ENCODE results near the gene TM9SF4. TPM values are rescaled to one million over a fixed set of nuclear protein-coding genes. Genes with fewer than 3 reads are reported as not detected.

The TM9SF4 gene
- total RNA-seq, 5 donors from 2014 or later (not counting 1 experiment from before 2014, with no cell fraction given): 32.6 to 42.3 (median 38.0) TPM

DNA sequence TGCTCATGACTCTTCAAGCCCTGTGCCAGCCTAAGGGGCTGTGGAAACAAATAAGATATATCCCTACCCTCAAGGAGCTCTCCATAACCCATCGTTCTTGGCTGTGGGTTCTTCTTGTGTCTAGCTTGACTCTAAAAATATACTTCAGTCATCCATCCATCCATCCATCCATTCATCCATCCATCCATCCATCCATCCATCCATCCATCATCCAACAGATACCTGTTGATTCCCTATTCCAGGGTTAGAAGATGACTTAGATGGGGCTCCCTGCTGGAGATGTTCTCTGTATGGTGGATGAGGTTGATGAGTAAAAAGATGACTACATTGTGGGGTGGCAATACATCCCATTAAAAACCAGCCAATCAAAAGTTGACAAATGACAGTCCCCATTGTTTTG, 34.0 kb upstream of the TM9SF4 start:
- POLR2A ChIA-PET: no interaction called here
- peaks cover 0 to 2% (median 0%) of the 10 kb centered on the region in 3 donors for H3K4me1 Mint-ChIP-seq
- no peak overlapping the region for H3K4me3 Mint-ChIP-seq
- Histone ChIP-seq H3K4me1 (ENCODE audit: control insufficient read depth in 1 of 2, extremely low read depth in 1 of 2, insufficient read depth in 2 of 2, low read length in 2 of 2) (no peaks in the 10 kb centered on the region), H3K36me3 (ENCODE audit: control insufficient read depth in 2 of 2, extremely low read depth in 1 of 2, insufficient read depth in 1 of 2, low read length in 1 of 2) (no peaks in the 10 kb centered on the region), H3K4me3 (ENCODE audit: control insufficient read depth in 1 of 2, extremely low read depth in 1 of 2, low read length in 1 of 2) (no peak overlapping the region), H3K9me3 (no peaks in the 10 kb centered on the region), H3K27ac (ENCODE audit: low read length) (no peak overlapping the region), H3K27me3 (replicated peaks in 1 of 2; ENCODE audit: control insufficient read depth in 2 of 2, extremely low read depth in 1 of 2, insufficient read depth in 2 of 2, low read length in 1 of 2) (peaks cover 0 to 33% of the 10 kb centered on the region in 2 experiments)
- peaks cover 13 to 16% of the 10 kb centered on the region in 2 donors for H3K27me3 Mint-ChIP-seq
- no peaks in the 10 kb centered on the region for H3K36me3 Mint-ChIP-seq
- DNase-seq (no peak), ATAC-seq (replicated peaks in 1 of 4) (no peak)
- no peak overlapping the region for H3K27ac Mint-ChIP-seq
- CTCF ChIA-PET: no interaction called here
- H3K9me3 Mint-ChIP-seq: no peaks in the 10 kb centered on the region
- WGBS (ENCODE audit: insufficient coverage): 80% methylated on average over 1 of the region's 1 CpG

DNA sequence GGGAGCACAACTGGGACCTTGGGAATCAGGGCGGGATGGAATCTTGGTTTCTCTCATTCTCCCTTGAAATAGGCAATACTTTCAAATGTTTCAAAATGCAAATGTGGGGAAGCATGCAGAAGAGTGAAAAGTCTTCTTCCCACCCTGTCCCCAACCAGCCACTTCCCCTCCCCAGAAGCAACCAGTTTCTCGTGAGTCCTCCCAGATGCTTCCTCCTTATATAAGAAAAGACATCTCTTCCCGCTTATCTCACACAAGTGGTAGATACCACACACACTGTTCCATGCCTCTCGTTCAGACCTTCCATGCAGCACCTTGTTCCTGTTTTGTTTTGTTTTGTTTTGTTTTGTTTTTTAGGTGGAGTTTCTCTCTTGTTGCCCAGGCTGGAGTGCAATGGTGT, 32.3 kb upstream of the TM9SF4 start:
- CTCF ChIA-PET: no interaction called here
- peaks cover 0 to 37% of the 10 kb centered on the region in 2 experiments for H3K27me3 ChIP-seq (replicated peaks in 1 of 2; ENCODE audit: control insufficient read depth in 2 of 2, extremely low read depth in 1 of 2, insufficient read depth in 2 of 2, low read length in 1 of 2)
- Mint-ChIP-seq H3K4me1 (no peaks in the 10 kb centered on the region), H3K36me3 (no peaks in the 10 kb centered on the region), H3K27ac (no peak overlapping the region), H3K27me3 (peaks cover 14 to 18% of the 10 kb centered on the region in 2 donors), H3K9me3 (no peaks in the 10 kb centered on the region), H3K4me3 (no peak overlapping the region)
- DNase-seq (no peak), ATAC-seq (replicated peaks in 1 of 4) (no peak)
- WGBS (ENCODE audit: insufficient coverage): no CpG with 5 or more reads among the region's 4 CpGs
- no peaks in the 10 kb centered on the region for H3K4me1 ChIP-seq (ENCODE audit: control insufficient read depth in 1 of 2, extremely low read depth in 1 of 2, insufficient read depth in 2 of 2, low read length in 2 of 2)
- no peaks in the 10 kb centered on the region for H3K9me3 ChIP-seq
- H3K36me3 ChIP-seq (ENCODE audit: control insufficient read depth in 2 of 2, extremely low read depth in 1 of 2, insufficient read depth in 1 of 2, low read length in 1 of 2): no peaks in the 10 kb centered on the region
- POLR2A ChIA-PET: no interaction called here
- no peak overlapping the region for H3K4me3 ChIP-seq (ENCODE audit: control insufficient read depth in 1 of 2, extremely low read depth in 1 of 2, low read length in 1 of 2)
- H3K27ac ChIP-seq (ENCODE audit: low read length): no peak overlapping the region

DNA sequence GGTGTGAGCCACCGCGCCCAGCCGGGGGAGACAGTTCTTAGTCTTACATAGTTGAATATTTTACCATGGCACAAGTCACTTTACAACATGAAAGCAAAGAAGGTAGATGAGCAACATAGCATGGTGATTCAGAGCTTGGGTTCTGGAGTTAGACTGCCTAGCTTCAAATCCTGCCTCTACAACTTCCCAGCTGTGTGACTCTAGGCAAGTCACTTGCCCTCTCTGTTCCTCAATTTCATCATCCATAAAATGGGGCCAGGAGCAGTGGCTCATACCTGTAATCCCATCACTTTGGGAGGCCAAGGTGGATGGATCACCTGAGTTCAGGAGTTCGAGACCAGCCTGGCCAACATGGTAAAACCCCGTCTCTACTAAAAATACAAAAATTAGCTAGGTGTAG, 31.2 kb upstream of the TM9SF4 start:
- CTCF ChIA-PET: interaction anchor here in 1 of 2 donors (1.0 kb wide), 1 partner anchor 13 kb away, joined by 3 read pairs; no protein-coding TSS in a partner anchor
- H3K27me3 Mint-ChIP-seq: peaks cover 19 to 22% of the 10 kb centered on the region in 2 donors
- no peaks in the 10 kb centered on the region for H3K9me3 ChIP-seq
- H3K4me3 Mint-ChIP-seq: no peak overlapping the region
- no peaks in the 10 kb centered on the region for H3K9me3 Mint-ChIP-seq
- no peaks in the 10 kb centered on the region for H3K4me1 ChIP-seq (ENCODE audit: control insufficient read depth in 1 of 2, extremely low read depth in 1 of 2, insufficient read depth in 2 of 2, low read length in 2 of 2)
- H3K4me3 ChIP-seq (ENCODE audit: control insufficient read depth in 1 of 2, extremely low read depth in 1 of 2, low read length in 1 of 2): no peak overlapping the region
- no peaks in the 10 kb centered on the region for H3K36me3 ChIP-seq (ENCODE audit: control insufficient read depth in 2 of 2, extremely low read depth in 1 of 2, insufficient read depth in 1 of 2, low read length in 1 of 2)
- ATAC-seq (replicated peaks in 1 of 4) (no peak), DNase-seq (no peak)
- POLR2A ChIA-PET: interaction anchor here in 1 of 2 donors (0.7 kb wide), 1 partner anchor 293 kb away, joined by 3 read pairs; no protein-coding TSS in a partner anchor
- no CpG with 5 or more reads among the region's 5 CpGs for WGBS (ENCODE audit: insufficient coverage)
- H3K27ac Mint-ChIP-seq: no peak overlapping the region
- H3K36me3 Mint-ChIP-seq: no peaks in the 10 kb centered on the region
- peaks cover 0 to 37% of the 10 kb centered on the region in 2 experiments for H3K27me3 ChIP-seq (replicated peaks in 1 of 2; ENCODE audit: control insufficient read depth in 2 of 2, extremely low read depth in 1 of 2, insufficient read depth in 2 of 2, low read length in 1 of 2)
- no peaks in the 10 kb centered on the region for H3K4me1 Mint-ChIP-seq
- no peak overlapping the region for H3K27ac ChIP-seq (ENCODE audit: low read length)

DNA sequence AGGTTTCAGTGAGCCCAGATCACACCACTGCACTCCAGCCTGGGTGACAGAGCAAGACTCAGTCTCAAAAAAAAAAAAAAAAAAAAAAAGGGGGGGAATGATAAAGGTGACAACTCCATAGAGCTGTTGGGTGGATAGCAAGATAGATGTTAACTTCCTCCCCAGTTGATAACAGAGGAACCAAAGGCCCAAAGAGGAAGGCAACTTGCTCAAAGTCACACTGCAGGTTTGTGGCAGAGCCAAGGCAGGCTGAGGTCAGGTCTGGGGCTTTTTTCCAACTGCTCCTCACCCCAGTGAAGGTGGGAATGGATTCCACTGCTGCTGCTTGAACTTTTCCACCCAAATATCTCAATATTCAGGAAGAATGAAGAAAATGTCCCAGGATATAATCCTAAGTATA, 30.7 kb upstream of the TM9SF4 start:
- Mint-ChIP-seq H3K4me1 (no peaks in the 10 kb centered on the region), H3K9me3 (no peaks in the 10 kb centered on the region), H3K27me3 (peaks cover 19 to 24% of the 10 kb centered on the region in 2 donors), H3K36me3 (no peaks in the 10 kb centered on the region), H3K27ac (no peak overlapping the region), H3K4me3 (no peak overlapping the region)
- Histone ChIP-seq H3K4me3 (ENCODE audit: control insufficient read depth in 1 of 2, extremely low read depth in 1 of 2, low read length in 1 of 2) (no peak overlapping the region), H3K36me3 (ENCODE audit: control insufficient read depth in 2 of 2, extremely low read depth in 1 of 2, insufficient read depth in 1 of 2, low read length in 1 of 2) (no peaks in the 10 kb centered on the region), H3K27me3 (replicated peaks in 1 of 2; ENCODE audit: control insufficient read depth in 2 of 2, extremely low read depth in 1 of 2, insufficient read depth in 2 of 2, low read length in 1 of 2) (peaks cover 0 to 40% of the 10 kb centered on the region in 2 experiments), H3K9me3 (no peaks in the 10 kb centered on the region), H3K27ac (ENCODE audit: low read length) (no peak overlapping the region), H3K4me1 (ENCODE audit: control insufficient read depth in 1 of 2, extremely low read depth in 1 of 2, insufficient read depth in 2 of 2, low read length in 2 of 2) (no peaks in the 10 kb centered on the region)
- ChIA-PET POLR2A (no interaction called here), CTCF (interaction anchor here in 1 of 2 donors (1.0 kb wide), 1 partner anchor 12 kb away, joined by 3 read pairs; no protein-coding TSS in a partner anchor)
- DNase-seq (no peak), ATAC-seq (replicated peaks in 1 of 4) (no peak)

DNA sequence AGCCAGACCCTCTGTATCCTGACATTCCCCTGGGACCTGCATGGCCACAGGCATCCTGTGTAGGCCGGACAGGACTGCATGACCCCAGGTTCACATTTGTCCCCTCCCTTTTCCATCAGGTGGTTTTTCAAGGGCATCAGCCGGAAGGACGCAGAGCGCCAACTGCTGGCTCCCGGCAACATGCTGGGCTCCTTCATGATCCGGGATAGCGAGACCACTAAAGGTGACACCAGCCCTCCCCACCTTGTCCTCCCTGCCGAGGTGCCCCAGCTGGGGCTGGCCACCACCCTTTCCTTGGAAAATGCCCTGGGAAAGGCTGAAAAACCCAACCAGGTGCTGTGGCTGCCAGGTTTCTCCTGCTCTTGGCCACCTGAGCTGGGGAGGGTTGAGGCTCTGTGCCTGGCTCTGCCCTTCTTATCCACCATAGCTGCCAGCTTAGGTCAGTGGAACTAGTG, 29.8 kb upstream of the TM9SF4 start:
- ChIA-PET POLR2A (no interaction called here), CTCF (no interaction called here)
- 88% methylated on average over 8 of the region's 8 CpGs for WGBS (ENCODE audit: insufficient coverage)
- H3K27me3 Mint-ChIP-seq: peaks cover 19 to 28% of the 10 kb centered on the region in 2 donors
- no peaks in the 10 kb centered on the region for H3K4me1 Mint-ChIP-seq
- Histone ChIP-seq H3K27ac (ENCODE audit: low read length) (no peak overlapping the region), H3K36me3 (ENCODE audit: control insufficient read depth in 2 of 2, extremely low read depth in 1 of 2, insufficient read depth in 1 of 2, low read length in 1 of 2) (no peaks in the 10 kb centered on the region), H3K4me1 (ENCODE audit: control insufficient read depth in 1 of 2, extremely low read depth in 1 of 2, insufficient read depth in 2 of 2, low read length in 2 of 2) (no peaks in the 10 kb centered on the region), H3K27me3 (replicated peaks in 1 of 2; ENCODE audit: control insufficient read depth in 2 of 2, extremely low read depth in 1 of 2, insufficient read depth in 2 of 2, low read length in 1 of 2) (peaks cover 0 to 38% of the 10 kb centered on the region in 2 experiments), H3K9me3 (no peaks in the 10 kb centered on the region), H3K4me3 (ENCODE audit: control insufficient read depth in 1 of 2, extremely low read depth in 1 of 2, low read length in 1 of 2) (no peak overlapping the region)
- H3K36me3 Mint-ChIP-seq: no peaks in the 10 kb centered on the region
- ATAC-seq (replicated peaks in 1 of 4) (no peak), DNase-seq (no peak)
- H3K27ac Mint-ChIP-seq: no peak overlapping the region
- H3K9me3 Mint-ChIP-seq: no peaks in the 10 kb centered on the region
- no peak overlapping the region for H3K4me3 Mint-ChIP-seq

DNA sequence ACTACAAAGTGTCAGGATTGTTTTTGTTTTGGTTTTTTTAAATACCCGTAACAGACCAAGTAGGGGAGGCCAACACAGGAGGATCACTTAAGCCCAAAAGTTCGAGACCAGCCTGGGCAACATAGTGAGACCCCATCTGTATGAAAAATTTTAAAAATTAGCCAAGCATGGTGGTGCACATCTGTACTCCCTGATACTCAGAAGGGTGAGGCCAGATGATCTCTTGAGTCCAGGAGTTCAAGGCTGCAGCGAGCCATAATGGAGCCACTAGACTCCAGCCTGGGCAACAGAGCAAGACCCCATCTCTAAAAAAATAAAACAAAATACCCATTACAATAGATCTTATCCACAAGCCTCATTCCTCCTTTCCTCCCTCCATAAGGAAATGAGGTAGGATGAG, 28.7 kb upstream of the TM9SF4 start:
- Mint-ChIP-seq H3K4me1 (no peaks in the 10 kb centered on the region), H3K27me3 (peaks cover 19 to 29% of the 10 kb centered on the region in 2 donors), H3K9me3 (no peaks in the 10 kb centered on the region), H3K27ac (no peak overlapping the region), H3K36me3 (no peaks in the 10 kb centered on the region), H3K4me3 (no peak overlapping the region)
- no peak overlapping the region for H3K27ac ChIP-seq (ENCODE audit: low read length)
- no peak for ATAC-seq (replicated peaks in 1 of 4)
- no peaks in the 10 kb centered on the region for H3K4me1 ChIP-seq (ENCODE audit: control insufficient read depth in 1 of 2, extremely low read depth in 1 of 2, insufficient read depth in 2 of 2, low read length in 2 of 2)
- ChIA-PET POLR2A (no interaction called here), CTCF (interaction anchor here in 1 of 2 donors (0.6 kb wide), 1 partner anchor 11 kb away, joined by 3 read pairs; no protein-coding TSS in a partner anchor)
- no peaks in the 10 kb centered on the region for H3K36me3 ChIP-seq (ENCODE audit: control insufficient read depth in 2 of 2, extremely low read depth in 1 of 2, insufficient read depth in 1 of 2, low read length in 1 of 2)
- H3K4me3 ChIP-seq (ENCODE audit: control insufficient read depth in 1 of 2, extremely low read depth in 1 of 2, low read length in 1 of 2): no peak overlapping the region
- WGBS (ENCODE audit: insufficient coverage): 60% methylated on average over 2 of the region's 3 CpGs
- DNase-seq: no peak
- no peaks in the 10 kb centered on the region for H3K9me3 ChIP-seq
- peaks cover 0 to 36% of the 10 kb centered on the region in 2 experiments for H3K27me3 ChIP-seq (replicated peaks in 1 of 2; ENCODE audit: control insufficient read depth in 2 of 2, extremely low read depth in 1 of 2, insufficient read depth in 2 of 2, low read length in 1 of 2)

DNA sequence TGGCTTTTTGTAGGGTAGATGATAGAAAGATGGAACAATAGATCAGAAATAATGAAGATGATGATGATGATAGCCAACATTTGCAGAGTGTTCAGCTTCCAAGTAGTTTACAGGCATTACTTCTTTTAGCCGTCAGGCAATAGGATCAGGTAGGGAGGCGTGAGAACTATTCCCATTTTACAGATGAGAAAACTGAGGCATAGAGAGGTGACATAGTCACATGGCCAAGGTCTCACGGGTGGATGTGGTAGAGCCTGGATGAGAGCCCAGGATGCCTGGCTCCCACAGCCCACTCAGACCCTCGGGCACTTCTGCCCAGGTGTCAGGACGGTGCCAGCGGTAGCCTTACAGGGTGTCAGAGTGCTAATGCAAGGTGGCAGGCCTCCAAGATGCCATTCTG, 26.0 kb upstream of the TM9SF4 start:
- DNase-seq (no peak), ATAC-seq (replicated peaks in 1 of 4) (no peak)
- 79% methylated on average over 6 of the region's 6 CpGs for WGBS (ENCODE audit: insufficient coverage)
- Mint-ChIP-seq H3K4me1 (no peaks in the 10 kb centered on the region), H3K4me3 (no peak overlapping the region), H3K27ac (no peak overlapping the region), H3K9me3 (no peaks in the 10 kb centered on the region), H3K27me3 (peaks cover 15 to 29% of the 10 kb centered on the region in 2 donors), H3K36me3 (no peaks in the 10 kb centered on the region)
- Histone ChIP-seq H3K36me3 (ENCODE audit: control insufficient read depth in 2 of 2, extremely low read depth in 1 of 2, insufficient read depth in 1 of 2, low read length in 1 of 2) (no peaks in the 10 kb centered on the region), H3K4me1 (ENCODE audit: control insufficient read depth in 1 of 2, extremely low read depth in 1 of 2, insufficient read depth in 2 of 2, low read length in 2 of 2) (no peaks in the 10 kb centered on the region), H3K9me3 (no peaks in the 10 kb centered on the region), H3K27me3 (replicated peaks in 1 of 2; ENCODE audit: control insufficient read depth in 2 of 2, extremely low read depth in 1 of 2, insufficient read depth in 2 of 2, low read length in 1 of 2) (peaks cover 0 to 36% of the 10 kb centered on the region in 2 experiments), H3K27ac (ENCODE audit: low read length) (no peak overlapping the region), H3K4me3 (ENCODE audit: control insufficient read depth in 1 of 2, extremely low read depth in 1 of 2, low read length in 1 of 2) (no peak overlapping the region)
- CTCF ChIA-PET: no interaction called here
- POLR2A ChIA-PET: no interaction called here
